ENCODE results near the gene PADI6.

Gene PADI6

DNA sequence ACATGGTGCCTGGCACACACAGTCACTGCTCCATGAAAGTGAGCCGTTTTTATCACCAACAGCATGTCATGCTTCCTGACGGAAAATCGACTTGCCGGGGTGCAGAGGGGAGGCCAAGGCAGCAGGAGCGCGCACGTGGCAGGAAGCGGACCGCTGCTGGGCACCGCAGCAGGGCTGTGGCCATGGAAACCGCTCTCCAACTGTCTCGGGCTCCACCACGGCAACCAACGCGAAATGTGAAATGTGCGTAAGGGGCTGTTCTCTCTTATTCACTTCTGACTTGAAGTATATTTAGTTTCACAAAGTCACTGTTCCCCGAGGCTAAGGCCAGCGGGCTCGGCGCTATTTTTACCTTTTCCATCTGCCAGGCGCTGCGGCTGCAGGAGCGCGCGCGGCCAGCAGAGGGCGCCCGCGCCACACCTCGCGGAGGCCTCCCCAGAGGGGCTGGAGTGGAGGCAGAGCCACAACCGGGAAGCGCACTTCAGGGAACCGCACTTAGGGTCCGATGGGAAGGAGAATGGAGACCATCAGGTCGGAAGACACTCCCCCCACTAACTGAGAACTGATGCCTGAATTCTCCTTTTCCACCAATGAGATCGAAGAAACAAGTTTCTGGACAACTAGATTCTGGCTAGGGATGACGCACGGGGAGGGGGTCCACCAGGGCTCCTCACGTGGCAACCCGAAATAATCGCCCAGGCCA lies 47.8 kb downstream of the PADI6 start:
- Histone ChIP-seq H3K36me3 (replicated peaks; ENCODE audit: low read depth, low read length) (peaks cover 46% of the 10 kb centered on the region), H3K4me1 (ENCODE audit: low read length) (no peaks in the 10 kb centered on the region), H2AFZ (ENCODE audit: low read depth, low read length) (no peak overlapping the region), H4K20me1 (ENCODE audit: insufficient read depth, low read length) (peaks cover 23% of the 10 kb centered on the region), H3K27me3 (ENCODE audit: low read depth, low read length) (no peaks in the 10 kb centered on the region), H3K4me2 (ENCODE audit: low read length) (no peak overlapping the region), H3K27ac (ENCODE audit: low read length) (no peak overlapping the region), H3K4me3 (ENCODE audit: low read length) (no peak overlapping the region), H3K79me2 (ENCODE audit: low read length) (peaks cover 37% of the 10 kb centered on the region), H3K9me3 (ENCODE audit: insufficient read depth, low read length) (no peaks in the 10 kb centered on the region), H3K9ac (ENCODE audit: low read length) (no peak overlapping the region)
- TF ChIP-seq, protein P1, sequence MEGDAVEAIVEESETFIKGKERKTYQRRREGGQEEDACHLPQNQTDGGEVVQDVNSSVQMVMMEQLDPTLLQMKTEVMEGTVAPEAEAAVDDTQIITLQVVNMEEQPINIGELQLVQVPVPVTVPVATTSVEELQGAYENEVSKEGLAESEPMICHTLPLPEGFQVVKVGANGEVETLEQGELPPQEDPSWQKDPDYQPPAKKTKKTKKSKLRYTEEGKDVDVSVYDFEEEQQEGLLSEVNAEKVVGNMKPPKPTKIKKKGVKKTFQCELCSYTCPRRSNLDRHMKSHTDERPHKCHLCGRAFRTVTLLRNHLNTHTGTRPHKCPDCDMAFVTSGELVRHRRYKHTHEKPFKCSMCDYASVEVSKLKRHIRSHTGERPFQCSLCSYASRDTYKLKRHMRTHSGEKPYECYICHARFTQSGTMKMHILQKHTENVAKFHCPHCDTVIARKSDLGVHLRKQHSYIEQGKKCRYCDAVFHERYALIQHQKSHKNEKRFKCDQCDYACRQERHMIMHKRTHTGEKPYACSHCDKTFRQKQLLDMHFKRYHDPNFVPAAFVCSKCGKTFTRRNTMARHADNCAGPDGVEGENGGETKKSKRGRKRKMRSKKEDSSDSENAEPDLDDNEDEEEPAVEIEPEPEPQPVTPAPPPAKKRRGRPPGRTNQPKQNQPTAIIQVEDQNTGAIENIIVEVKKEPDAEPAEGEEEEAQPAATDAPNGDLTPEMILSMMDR (IDR thresholded peaks at IDR 0.05; ENCODE audit: low read depth, low read length) = peak; percentile 89
- no peak for TF ChIP-seq EZH2phosphoT487 (IDR thresholded peaks at IDR 0.05; ENCODE audit: low read depth)

DNA sequence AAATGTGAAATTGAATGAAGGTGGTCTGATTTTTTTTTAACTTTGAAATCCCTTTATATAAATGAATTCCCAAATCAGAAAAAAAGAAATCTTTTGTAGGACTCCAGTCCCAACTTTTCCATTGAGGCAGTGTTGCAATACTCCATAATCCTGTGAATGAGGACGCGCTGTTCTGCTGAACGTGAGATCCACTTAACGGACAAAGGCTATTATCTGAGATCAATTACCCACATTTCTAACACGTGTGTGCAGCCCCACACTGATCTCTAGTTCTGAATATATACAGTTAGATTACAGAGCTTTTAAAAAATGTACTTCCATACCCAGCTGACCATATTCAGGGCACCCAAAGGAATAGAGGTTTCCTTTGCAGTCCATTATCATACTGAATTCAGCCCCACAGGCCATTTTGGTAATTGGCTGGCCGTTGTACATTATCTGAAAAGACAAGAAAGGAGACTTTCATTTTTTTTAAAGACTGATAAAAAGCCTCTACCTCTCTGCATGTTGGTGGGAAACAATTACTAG lies 48.5 kb downstream of the PADI6 start:
- H3K4me2 ChIP-seq (ENCODE audit: low read length) = no peak overlapping the region
- no peaks in the 10 kb centered on the region for H3K9me3 ChIP-seq (ENCODE audit: insufficient read depth, low read length)
- H3K9ac ChIP-seq (ENCODE audit: low read length) = no peak overlapping the region
- H3K79me2 ChIP-seq (ENCODE audit: low read length) = peaks cover 43% of the 10 kb centered on the region
- H4K20me1 ChIP-seq (ENCODE audit: insufficient read depth, low read length) = peaks cover 23% of the 10 kb centered on the region
- H3K27me3 ChIP-seq (ENCODE audit: low read depth, low read length) = no peaks in the 10 kb centered on the region
- H3K27ac ChIP-seq (ENCODE audit: low read length) = no peak overlapping the region
- TF ChIP-seq, protein P1 (IDR thresholded peaks at IDR 0.05; ENCODE audit: low read depth, low read length) = no peak
- no peak for TF ChIP-seq EZH2phosphoT487 (IDR thresholded peaks at IDR 0.05; ENCODE audit: low read depth)
- no peak overlapping the region for H3K4me3 ChIP-seq (ENCODE audit: low read length)
- no peak overlapping the region for H2AFZ ChIP-seq (ENCODE audit: low read depth, low read length)
- no peaks in the 10 kb centered on the region for H3K4me1 ChIP-seq (ENCODE audit: low read length)
- H3K36me3 ChIP-seq (replicated peaks; ENCODE audit: low read depth, low read length) = peaks cover 48% of the 10 kb centered on the region

DNA sequence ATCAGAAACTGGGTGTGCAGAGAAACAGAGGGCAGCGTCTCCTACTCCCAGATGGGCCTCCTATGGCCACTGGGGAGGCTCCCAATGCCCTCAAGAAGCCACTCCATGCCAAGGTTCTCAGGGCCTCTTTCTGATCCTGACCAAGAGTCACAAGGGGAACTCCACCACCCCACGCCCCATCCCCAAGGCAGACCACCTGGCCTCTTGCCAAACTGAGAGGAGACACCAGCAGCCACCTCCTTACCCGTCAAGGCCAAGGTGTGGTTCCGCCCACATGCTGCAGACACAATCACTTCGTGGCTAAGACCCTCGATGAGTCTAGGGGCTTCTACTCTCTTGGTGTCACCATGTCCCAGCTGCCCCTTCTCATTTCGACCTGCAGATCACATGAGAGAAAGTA lies 50.5 kb downstream of the PADI6 start:
- H3K4me3 ChIP-seq (ENCODE audit: low read length) = no peak overlapping the region
- H3K4me2 ChIP-seq (ENCODE audit: low read length) = no peak overlapping the region
- no peaks in the 10 kb centered on the region for H3K27me3 ChIP-seq (ENCODE audit: low read depth, low read length)
- H3K27ac ChIP-seq (ENCODE audit: low read length) = no peak overlapping the region
- H3K36me3 ChIP-seq (replicated peaks; ENCODE audit: low read depth, low read length) = peaks cover 43% of the 10 kb centered on the region
- H4K20me1 ChIP-seq (ENCODE audit: insufficient read depth, low read length) = peaks cover 26% of the 10 kb centered on the region
- no peak overlapping the region for H3K9ac ChIP-seq (ENCODE audit: low read length)
- no peaks in the 10 kb centered on the region for H3K4me1 ChIP-seq (ENCODE audit: low read length)
- H2AFZ ChIP-seq (ENCODE audit: low read depth, low read length) = no peak overlapping the region
- no peak for TF ChIP-seq EZH2phosphoT487 (IDR thresholded peaks at IDR 0.05; ENCODE audit: low read depth)
- TF ChIP-seq, protein P1 (IDR thresholded peaks at IDR 0.05; ENCODE audit: low read depth, low read length) = no peak
- no peaks in the 10 kb centered on the region for H3K9me3 ChIP-seq (ENCODE audit: insufficient read depth, low read length)
- peaks cover 56% of the 10 kb centered on the region for H3K79me2 ChIP-seq (ENCODE audit: low read length)

DNA sequence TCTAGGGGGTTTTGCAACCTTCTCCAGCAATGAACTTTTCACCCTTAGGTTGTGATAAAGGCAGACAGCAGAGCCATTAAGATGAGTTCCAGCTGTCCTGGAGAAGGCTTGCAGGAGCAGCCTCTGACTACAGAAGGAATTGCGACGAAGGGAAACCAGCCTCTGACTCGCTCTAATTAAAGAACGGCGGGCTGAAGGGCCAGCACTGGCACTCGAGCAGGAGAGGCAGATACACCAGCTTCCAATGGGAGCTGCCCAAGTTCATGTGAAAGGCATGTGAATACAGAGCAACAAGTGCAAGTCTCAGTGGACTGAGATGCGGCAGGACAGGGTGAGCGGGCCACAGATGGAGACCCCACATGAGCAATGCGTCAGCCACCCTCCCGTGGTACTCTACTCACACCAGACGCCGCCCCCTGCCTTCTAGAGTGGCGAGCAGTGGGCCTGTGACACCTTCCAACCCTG lies 51.8 kb downstream of the PADI6 start:
- Histone ChIP-seq H3K4me3 (ENCODE audit: low read length) (no peak overlapping the region), H4K20me1 (ENCODE audit: insufficient read depth, low read length) (peaks cover 31% of the 10 kb centered on the region), H2AFZ (ENCODE audit: low read depth, low read length) (no peak overlapping the region), H3K9me3 (ENCODE audit: insufficient read depth, low read length) (no peaks in the 10 kb centered on the region), H3K27me3 (ENCODE audit: low read depth, low read length) (no peaks in the 10 kb centered on the region), H3K4me2 (ENCODE audit: low read length) (no peak overlapping the region), H3K27ac (ENCODE audit: low read length) (no peak overlapping the region), H3K4me1 (ENCODE audit: low read length) (no peaks in the 10 kb centered on the region), H3K79me2 (ENCODE audit: low read length) (peaks cover 69% of the 10 kb centered on the region), H3K9ac (ENCODE audit: low read length) (no peak overlapping the region), H3K36me3 (replicated peaks; ENCODE audit: low read depth, low read length) (peaks cover 52% of the 10 kb centered on the region)
- no peak for TF ChIP-seq EZH2phosphoT487 (IDR thresholded peaks at IDR 0.05; ENCODE audit: low read depth)
- TF ChIP-seq, protein P1 (IDR thresholded peaks at IDR 0.05; ENCODE audit: low read depth, low read length) = no peak

Data from OCI-LY3 (cell line).